GM19239 (cell line): ENCODE results near the gene TSPAN33.
"Not testable (repeated sequence)": the region's sequence is repeated elsewhere in the genome, so short reads cannot be mapped to it uniquely, and the experiment has no call there.

Experiments used
- DNase-seq: peaks from one replicate; pipeline ENCODE4 v3.0.0; 2011; ENCODE audit warnings: low spot score; ENCODE audit not compliant: insufficient read length
- FAIRE-seq: peaks from 2 replicates; lab custom pipeline; 2011; peaks lifted over from hg19 to GRCh38; lab: Jason Lieb, UNC

The TSPAN33 gene

DNA sequence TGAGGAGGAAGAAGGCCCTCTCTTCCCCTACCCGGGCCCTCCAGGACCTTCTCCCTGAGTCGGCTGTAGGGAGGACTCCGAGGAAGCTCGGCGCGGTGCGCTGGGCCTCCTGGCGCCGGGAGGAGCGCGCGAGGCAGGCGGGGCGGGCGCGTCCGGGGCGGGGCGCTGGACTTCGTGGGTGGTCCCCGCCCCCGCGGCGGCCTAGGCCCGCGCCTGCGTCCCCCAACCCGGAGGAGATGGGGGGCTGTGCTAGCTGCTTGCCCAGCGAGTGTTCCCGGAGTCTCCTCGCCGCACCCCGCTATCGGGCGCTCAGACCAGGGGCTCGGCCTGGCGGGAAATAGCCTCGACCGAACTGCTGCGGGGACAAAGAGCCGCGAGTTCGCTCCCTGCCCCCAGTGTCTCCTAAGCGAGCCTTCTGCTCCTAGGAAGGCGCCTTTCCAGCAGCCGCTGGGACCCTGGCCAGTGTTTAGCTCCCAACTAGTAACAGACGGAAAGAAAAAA, 24.7 kb downstream of the TSPAN33 start:
- FAIRE-seq = no peak
- DNase-seq = no peak

DNA sequence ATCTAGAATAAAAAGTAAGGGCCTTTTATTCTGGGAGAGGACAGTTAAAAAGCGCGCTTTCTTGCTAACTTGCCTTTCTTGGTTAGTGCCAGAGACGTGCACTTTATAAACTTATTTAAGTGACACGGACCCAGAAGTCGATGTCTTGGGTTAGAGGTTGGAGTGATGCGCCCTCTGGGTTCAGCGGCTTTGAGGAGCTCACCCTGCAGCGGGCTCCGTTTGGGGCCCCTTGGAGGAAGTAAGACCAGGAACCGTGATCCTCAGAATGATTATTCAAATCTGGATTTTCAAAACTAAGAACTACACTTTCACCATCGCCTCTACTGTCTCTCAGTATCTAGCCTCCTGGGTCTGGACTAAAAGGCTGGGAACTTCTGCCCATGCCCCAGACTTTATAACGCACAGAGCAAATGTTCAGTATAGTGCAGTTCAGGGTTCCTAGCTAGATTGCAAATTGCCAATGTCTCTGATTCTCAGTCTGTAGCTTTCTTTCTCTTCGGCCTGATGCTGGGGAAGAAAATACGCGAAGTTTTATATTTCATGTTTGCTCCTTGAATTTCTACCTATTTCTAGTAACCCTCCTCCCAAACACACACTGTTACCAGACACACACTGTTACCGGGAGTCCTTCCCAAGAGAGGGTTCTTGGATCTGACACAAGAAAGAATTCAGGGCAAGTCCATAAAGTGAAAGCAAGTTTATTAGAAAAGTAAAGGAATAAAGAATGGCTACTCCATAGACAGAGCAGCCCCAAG, 25.4 kb downstream of the TSPAN33 start:
- FAIRE-seq (peak; percentile 93), DNase-seq (no peak)

DNA sequence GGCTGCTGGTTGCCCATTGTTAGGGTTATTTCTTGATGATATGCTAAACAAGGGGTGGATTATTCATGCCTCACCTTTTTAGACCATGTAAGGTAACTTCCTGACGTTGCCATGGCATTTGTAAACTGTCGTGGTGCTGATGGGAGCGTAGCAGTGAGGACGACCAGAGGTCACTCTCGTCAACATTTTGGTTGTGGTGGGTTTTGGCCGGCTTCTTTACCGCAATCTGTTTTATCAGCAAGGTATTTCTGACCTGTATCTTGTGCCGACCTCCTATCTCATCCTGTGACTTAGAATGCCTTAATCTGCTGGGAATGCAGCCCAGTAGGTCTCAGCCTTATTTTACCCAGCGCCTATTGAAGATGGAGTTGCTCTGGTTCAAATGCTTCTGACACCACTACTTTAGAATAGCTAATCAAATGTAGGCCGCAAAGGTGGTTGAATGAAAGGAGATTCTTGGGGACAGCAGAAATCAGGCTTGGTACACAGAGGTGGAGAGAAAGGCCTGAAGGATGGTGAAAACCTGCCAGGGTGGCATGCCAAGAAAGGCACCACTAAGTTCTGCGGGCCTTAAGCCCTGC, 26.0 kb downstream of the TSPAN33 start:
- FAIRE-seq = no peak
- DNase-seq = no peak

DNA sequence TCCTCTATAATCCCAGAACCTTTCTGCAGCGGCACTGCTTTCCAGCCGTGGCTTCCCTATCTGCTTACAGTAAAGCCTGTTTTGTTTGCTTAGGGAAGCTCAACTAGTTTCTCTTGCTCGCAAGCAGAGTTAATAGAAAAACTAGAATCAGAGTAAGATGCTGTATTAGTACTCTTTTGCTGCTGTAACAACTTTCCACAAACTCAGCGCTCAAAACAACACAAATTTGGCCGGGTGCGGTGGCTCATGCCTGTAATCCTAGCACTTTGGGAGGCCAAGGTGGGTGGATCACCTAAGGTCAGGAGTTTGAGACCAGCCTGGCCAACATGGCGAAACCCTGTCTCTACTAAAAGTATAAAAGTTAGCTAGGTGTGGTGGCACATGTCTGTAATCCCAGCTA, 29.4 kb downstream of the TSPAN33 start:
- DNase-seq, FAIRE-seq: not testable (repeated sequence)

DNA sequence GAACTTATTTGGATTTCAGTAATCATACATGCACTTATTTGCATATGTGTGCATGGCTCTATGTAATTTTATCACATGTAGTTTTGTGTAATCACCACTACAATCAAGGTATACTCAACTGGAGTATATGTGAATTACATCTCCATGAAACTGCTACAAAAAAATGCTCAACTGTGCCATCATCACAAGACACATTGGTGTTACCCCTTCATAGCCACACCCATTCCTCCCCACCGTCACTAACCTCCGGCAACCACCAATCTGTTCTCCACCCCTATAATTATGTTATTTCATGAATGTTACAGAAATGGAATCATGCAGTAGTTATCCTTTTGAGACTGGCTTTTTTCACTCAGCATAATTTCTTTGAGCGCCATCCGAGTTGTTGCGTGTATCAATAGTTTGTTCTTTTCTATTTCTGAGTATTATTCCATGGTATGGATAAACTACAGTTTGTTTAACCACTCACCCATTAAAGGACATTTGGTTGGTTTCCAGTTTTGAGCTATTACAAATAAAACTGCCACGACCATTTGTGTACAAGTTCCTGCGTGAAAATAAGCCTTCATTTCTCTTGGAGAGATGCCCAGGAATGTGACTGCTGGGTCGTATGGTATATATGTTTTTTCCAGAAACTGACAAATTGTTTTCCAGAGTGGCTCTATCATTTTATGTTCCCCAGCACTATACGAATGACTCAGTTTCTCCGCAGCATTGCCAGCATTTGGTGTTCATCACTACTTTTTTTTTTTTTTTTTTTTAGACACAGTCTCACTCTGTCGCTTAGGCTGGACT, 32.6 kb downstream of the TSPAN33 start:
- no peak for DNase-seq
- FAIRE-seq = no peak

DNA sequence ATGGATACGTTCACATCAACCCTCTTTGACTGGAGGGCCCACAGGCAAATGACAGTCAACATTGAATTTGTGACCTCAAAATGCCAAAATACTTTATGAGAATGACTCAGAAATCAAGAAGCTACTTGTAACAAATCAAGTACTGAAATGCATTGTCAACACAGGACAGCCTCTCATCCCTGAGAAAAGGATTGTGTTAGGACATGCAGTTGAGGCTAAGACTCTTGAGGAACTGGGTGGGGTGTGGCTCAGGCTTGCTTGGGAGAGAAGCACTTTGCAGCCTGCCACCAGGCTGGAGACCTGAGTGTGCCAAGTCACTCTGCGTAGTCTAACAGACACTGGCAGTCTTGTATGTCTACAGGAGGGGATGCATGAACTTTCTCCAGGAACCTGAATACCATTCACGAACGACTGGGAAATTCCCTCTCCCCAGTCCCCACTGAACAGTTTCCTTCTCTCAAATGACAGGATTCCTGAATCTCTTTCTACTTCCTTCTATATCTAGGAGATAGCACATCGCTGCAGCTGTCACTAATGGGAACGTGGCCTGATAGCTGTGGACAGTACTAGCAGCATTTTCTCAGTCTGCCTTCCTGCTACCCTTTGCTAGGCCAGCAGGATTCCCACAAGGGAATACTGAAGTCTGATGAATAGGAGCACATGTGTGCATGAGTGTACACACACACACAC, 40.6 kb downstream of the TSPAN33 start:
- DNase-seq (no peak), FAIRE-seq (no peak)

DNA sequence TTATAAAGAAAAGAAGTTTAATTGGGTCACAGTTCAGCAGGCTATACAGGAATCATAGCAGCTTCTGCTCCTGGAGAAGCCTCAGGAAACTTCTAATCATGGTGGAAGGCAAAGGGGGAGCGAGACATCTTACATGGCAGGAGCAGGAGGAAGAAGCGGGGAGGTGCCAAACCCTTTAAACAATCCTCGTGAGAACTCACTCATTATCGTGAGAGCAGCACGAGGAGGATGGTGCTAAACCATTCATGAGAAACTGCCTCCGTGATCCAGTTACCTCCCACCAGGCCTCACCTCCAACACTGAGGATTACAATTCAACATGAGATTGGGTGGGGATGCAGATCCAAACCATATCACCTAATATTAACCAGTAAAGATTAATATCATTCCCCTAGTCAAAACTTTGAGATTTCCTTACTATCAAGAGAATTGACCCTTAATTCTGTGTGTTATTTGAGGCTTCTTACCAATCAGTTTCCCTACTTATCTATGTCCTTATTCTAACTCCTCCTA, 42.3 kb downstream of the TSPAN33 start:
- FAIRE-seq (no peak), DNase-seq (no peak)

DNA sequence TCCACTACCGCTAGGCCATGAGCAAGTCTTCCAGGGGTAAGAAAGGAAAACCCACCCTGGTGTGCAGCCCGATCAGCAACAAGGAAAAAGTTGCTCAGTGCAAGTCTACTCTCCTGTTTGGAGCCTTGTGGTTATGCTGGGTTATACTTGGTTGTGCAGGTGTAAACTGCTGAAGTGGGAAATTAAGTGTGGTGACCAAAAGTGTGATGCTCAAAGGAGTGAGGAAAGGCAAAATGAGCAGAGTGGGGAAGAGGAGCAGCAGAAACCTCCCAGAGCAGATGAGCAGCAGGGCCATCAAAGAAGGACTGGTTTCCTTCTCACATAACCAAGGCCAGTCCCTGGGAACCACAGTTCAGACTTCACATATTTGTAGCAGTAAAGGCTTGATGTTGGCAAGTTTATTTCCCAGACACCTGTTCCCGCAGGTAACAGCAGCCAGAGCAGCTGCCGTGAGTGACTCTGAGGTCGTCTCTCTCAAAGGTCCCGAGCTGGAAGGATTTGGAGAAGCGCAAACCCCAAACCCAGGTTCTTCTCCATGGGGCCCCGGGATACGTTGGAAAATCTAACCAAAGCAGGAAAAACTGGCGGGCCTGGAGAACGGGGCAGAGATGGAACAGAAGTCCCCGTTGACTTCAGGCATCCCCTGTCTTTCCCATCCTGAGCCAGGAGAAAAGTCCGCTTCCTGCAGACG, 43.3 kb downstream of the TSPAN33 start:
- FAIRE-seq (peak; percentile 23), DNase-seq (no peak)

DNA sequence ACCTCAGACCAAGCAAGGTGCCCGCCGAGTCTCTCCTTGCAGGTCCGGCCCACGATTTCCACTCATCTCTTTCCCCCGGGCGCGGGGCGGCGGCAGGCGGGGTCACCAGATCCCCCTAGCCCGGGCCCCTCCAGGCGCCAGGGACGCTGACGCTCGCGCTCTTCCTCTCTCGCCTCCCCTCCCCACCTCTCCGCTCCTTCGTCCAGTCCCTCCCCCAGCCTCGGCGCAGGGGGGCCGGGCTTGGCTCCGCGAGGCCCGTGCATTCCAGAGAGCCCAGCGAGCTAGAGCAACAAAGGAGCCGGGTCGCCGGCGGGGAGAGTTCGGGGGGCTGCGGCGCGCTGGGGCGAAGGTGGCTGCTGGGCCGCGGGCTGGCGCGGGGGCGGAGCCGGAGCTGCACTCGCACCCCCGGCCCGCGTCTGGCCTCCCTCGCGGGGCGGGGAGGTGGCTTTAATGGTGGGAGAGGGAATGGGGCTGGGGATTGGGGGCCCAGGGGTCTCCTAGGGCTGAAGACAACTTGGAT, 43.9 kb downstream of the TSPAN33 start, which contains the start of gene SMO:
SMO (plus strand) TSS at position 262 of the 520 bp plus-strand sequence. CDS start 519 bp downstream, outside the sequence.
- no peak for DNase-seq

DNA sequence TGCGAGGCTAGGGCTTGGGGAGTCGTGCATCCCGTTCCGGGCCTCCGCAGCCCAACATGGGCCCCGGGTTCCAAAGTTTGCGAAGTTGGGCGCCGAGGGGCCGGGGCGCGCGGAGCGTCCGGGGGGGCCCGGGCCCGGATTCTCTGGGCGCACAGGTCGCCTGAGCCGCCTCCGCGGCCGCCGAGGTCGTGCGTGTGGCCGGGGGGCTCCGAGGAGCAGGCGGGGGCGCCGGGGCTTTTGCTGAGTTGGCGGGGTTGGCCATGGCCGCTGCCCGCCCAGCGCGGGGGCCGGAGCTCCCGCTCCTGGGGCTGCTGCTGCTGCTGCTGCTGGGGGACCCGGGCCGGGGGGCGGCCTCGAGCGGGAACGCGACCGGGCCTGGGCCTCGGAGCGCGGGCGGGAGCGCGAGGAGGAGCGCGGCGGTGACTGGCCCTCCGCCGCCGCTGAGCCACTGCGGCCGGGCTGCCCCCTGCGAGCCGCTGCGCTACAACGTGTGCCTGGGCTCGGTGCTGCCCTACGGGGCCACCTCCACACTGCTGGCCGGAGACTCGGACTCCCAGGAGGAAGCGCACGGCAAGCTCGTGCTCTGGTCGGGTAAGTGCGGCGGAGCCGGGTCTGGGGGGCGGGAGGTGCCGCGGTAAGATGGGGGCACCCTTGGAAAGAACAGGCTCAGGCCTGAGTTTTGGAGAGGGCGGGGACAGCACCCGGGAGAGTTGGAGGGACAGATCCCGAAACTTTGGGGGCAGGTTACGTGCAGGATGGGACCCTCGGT, 44.6 kb downstream of the TSPAN33 start:
- no peak for DNase-seq
- FAIRE-seq = no peak

More for the DNA sequence above, 43.9 kb downstream of the TSPAN33 start, which contains the start of gene SMO:
- FAIRE-seq = no peak

DNA sequence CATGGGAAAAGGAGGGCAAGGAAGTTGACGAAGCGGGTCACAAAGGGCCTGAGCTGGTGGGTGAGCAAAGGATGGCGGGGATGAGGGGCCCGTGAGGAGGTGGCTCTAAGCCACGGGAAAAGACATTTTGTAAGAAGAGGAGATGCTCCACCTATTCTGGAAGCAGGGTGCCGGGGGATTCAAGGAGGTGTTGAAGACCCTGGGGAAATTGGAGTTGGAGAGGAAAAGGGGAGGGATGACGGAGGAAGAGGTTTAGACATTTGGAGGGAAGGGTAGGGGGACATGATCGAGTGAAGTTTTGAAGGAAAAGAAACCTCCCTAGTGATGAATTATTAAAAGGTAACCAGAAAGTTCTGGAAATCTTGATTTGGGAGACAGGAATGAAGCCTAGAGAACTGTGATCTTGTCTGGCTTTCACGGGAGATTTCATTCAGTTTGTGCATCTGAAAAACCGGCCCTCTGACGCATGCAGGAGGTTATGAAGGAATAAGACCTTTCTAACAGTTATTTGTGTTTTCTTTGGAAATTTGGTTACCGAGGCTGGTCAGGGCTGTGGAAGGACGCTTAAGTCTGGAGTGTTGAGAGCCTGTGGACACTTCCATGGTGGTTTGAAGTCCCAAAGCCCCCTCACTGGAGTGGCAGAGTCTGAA, 45.3 kb downstream of the TSPAN33 start:
- no peak for DNase-seq
- FAIRE-seq = no peak

DNA sequence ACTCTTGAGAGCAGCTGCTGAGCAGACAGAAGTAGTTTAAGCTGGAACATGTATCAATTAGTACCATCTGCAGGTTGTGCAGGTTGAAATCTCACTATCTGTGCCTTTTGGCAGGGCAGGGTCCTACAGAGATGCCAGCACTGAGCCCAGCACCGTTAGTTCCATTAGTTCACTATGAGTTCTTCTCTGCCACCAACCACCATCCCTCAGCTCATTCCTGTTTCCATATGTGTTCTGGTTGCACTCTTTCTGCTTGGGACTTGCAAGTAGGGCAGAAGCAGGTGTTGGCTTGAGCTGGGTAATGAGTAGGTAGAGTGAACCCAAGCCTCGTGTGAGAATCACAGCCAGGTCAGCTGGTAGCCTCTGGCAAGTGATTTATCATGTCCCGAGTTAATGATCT, 46.8 kb downstream of the TSPAN33 start:
- FAIRE-seq (no peak), DNase-seq (no peak)

DNA sequence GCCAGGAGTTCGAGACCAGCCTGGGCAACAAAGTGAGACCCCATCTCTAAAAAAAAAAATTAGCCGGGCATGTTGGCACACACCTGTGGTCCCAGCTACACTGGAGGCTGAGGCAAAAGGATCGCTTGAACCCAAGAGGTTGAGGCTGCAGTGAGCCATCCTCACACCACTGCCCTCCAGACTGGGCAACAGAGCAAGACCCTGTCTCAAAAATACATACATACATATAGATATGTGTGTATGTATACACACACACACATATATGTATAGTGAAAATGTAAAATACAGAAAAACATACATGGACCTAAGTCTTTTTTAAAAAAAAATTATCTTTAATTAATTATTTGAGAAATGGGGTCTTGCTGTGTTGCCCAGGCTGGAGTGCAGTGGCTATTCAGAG, 49.4 kb downstream of the TSPAN33 start:
- DNase-seq (no peak), FAIRE-seq (no peak)

DNA sequence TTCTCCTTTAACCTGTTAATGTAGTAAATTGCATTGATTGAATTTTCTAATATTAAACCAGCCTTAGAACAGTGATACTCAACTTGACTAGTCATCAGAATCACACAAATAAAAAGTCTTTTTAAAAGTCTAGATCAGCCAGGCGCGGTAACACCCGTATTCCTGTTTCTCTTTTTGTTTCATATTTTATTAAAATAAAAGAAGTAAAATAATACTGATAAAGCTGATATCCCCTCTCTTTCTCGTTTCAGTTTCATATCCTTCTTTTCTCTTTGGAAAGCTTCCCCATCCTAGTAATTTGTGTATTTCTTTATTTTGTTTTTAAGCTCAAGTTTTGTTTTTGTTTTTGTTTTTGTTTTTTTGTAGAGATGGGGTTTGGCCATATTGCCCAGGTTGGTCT, 53.3 kb downstream of the TSPAN33 start:
- DNase-seq = no peak
- no peak for FAIRE-seq

DNA sequence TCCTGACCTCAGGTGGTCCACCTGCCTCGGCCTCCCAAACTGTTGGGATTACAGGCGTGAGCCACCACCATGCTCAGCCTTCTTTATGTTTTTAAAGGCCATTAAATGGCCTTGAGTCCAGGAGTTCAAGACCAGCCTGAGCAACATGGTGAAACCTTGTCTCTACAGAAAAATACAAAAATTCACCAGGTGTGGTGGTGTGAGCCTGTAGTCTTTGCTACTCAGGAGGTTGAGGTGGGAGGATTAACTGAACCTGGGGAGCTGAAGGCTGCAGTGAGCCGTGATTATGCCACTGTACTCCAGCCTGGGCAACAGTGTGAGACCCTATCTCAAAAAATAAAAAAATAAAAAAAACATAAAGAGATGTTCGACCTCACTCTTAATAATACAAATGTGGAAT, 54.9 kb downstream of the TSPAN33 start:
- no peak for DNase-seq
- FAIRE-seq = no peak

DNA sequence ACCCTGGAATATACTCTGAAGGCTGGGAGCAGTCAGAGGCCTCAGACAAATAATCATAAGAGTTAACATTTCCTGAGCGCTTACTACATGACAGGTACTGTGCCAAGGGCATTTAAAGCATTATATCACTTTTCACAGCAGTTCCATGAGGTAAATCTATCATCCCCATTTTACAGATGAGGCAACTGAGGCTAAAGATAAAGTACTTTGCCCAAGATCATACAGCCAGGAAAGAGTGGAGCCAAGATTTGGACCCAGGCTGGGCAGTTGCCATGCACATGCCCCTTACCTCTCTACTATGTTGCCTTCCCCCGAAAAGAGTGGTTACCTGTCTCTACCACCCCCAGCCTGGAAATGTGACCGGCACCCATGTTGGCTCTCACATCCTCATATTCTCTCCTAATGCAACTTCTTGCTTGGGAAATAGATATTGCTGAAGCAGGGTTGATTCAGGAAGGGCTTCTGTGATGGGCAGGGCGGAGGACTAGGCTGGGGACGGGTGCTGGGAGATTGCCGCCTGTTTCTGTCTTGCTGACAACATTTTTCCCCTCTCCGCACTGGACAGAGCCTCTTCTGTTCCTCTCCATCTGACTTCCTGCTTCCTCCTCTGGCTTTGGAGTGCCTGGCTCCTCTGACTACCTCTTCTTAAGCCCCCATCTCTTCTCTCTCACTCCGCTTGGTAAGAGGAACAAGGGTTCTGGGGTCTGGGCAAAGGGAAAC, 57.7 kb downstream of the TSPAN33 start:
- DNase-seq (no peak), FAIRE-seq (no peak)

DNA sequence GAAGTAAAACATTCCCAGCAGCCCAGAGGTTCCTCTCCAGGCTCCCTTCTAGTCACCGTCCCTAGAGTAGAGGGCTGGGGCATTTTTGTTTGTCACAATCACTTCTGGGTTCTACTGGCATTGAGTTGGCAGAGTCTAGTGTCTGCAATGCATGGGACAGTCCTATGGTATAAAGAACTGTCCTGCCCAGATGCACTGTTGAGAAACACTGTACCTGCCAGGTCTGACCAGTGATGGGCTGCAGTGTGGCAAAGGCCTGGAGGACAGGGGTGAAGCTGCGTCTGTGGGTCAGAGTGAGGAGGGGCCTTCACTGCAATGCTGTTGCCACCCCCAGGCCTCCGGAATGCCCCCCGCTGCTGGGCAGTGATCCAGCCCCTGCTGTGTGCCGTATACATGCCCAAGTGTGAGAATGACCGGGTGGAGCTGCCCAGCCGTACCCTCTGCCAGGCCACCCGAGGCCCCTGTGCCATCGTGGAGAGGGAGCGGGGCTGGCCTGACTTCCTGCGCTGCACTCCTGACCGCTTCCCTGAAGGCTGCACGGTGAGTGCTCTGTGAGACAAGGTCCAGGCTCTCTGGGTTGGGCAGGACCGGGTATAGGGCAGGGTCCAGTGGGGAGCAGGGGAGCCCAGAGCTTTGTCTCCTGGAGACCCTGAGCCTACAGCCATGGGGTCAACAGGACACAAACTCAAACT, 58.7 kb downstream of the TSPAN33 start:
- DNase-seq (no peak), FAIRE-seq (no peak)
